Activated naive CD4-positive, alpha-beta T cell treated with anti-CD3 and anti-CD28 coated beads, Interleukin-2, amount 50 U/mL, for 72 hours (primary cell): ENCODE data around the gene ALDH1A3. TPM values are rescaled to one million over a fixed set of nuclear protein-coding genes. Genes with fewer than 3 reads are reported as not detected.

ENCODE experiments used
- ATAC-seq, 2 donors: fragments of 150-1000 bp; cut with Tn5 transposase; 2 replicates each; pipeline ENCODE4 v1.10.0; 2021; ENCODE audit warnings: mild to moderate bottlenecking in 2 of 2, moderate library complexity in 2 of 2
- DNase-seq, 2 donors: peaks; one replicate each; pipeline ENCODE4 v3.0.0; 2021 to 2022; ENCODE audit warnings: low spot score in 2 of 2
- H3K27ac Mint-ChIP-seq, 2 donors: one replicate each; pipeline ENCODE4 v1.8.0; 2022; ENCODE audit warnings: mild to moderate bottlenecking in 2 of 2, mixed read lengths in 2 of 2
- H3K36me3 Mint-ChIP-seq, 2 donors: one replicate each; pipeline ENCODE4 v1.8.0; 2022; ENCODE audit warnings: mixed read lengths in 2 of 2
- H3K9me3 Mint-ChIP-seq, 2 donors: one replicate each; pipeline ENCODE4 v1.8.0; 2022; ENCODE audit warnings: mixed read lengths in 2 of 2
- total RNA-seq, 2 donors: library from RNA; stranded (reverse); gene quantifications; one replicate each; pipeline ENCODE4 v1.2.3, GENCODE V29; 2022

ALDH1A3 gene
- total RNA-seq, 2 donors from 2014 or later = not detected

- H3K27ac Mint-ChIP-seq = no peak overlapping the region
- ATAC-seq = no peak
- H3K36me3 Mint-ChIP-seq = no peaks in the 10 kb centered on the region
- no peak for DNase-seq
- no peaks in the 10 kb centered on the region for H3K9me3 Mint-ChIP-seq
Measured at GRCh38 chr15:100944986-100945385, 65.4 kb downstream of the ALDH1A3 start.

GRCh38 chr15:100947760-100948429 is 68.3 kb downstream of the ALDH1A3 start:
- peaks cover 0 to 4% of the 10 kb centered on the region in 2 donors for H3K9me3 Mint-ChIP-seq
- H3K36me3 Mint-ChIP-seq = no peaks in the 10 kb centered on the region
- DNase-seq (no peak), ATAC-seq (no peak)
- no peak overlapping the region for H3K27ac Mint-ChIP-seq

GRCh38 chr15:100948430-100948762 is 68.8 kb downstream of the ALDH1A3 start:
- H3K9me3 Mint-ChIP-seq = peaks cover 0 to 4% of the 10 kb centered on the region in 2 donors
- H3K36me3 Mint-ChIP-seq = no peaks in the 10 kb centered on the region
- DNase-seq (no peak), ATAC-seq (no peak)
- no peak overlapping the region for H3K27ac Mint-ChIP-seq

- H3K36me3 Mint-ChIP-seq = no peaks in the 10 kb centered on the region
- DNase-seq (no peak), ATAC-seq (no peak)
- H3K9me3 Mint-ChIP-seq = peaks cover 0 to 4% of the 10 kb centered on the region in 2 donors
- no peak overlapping the region for H3K27ac Mint-ChIP-seq
Measured at GRCh38 chr15:100949691-100950090, 70.1 kb downstream of the ALDH1A3 start.

- ATAC-seq = no peak
- no peaks in the 10 kb centered on the region for H3K36me3 Mint-ChIP-seq
Measured at GRCh38 chr15:100951965-100952364, 72.3 kb downstream of the ALDH1A3 start.

GRCh38 chr15:100952566-100952965 is 72.9 kb downstream of the ALDH1A3 start:
- H3K9me3 Mint-ChIP-seq = peaks cover 0 to 4% of the 10 kb centered on the region in 2 donors
- H3K36me3 Mint-ChIP-seq = no peaks in the 10 kb centered on the region
- no peak for DNase-seq
- no peak overlapping the region for H3K27ac Mint-ChIP-seq
- no peak for ATAC-seq

More at GRCh38 chr15:100951965-100952364, 72.3 kb downstream of the ALDH1A3 start:
- Mint-ChIP-seq H3K9me3 (peaks cover 0 to 4% of the 10 kb centered on the region in 2 donors), H3K27ac (no peak overlapping the region)
- no peak for DNase-seq

- no peak for ATAC-seq
- no peak overlapping the region for H3K27ac Mint-ChIP-seq
- no peak for DNase-seq
- no peaks in the 10 kb centered on the region for H3K36me3 Mint-ChIP-seq
- H3K9me3 Mint-ChIP-seq = no peaks in the 10 kb centered on the region
Measured at GRCh38 chr15:100958326-100959065, 78.9 kb downstream of the ALDH1A3 start.

- Mint-ChIP-seq H3K9me3 (no peaks in the 10 kb centered on the region), H3K36me3 (no peaks in the 10 kb centered on the region), H3K27ac (no peak overlapping the region)
- ATAC-seq = no peak
- no peak for DNase-seq
Measured at GRCh38 chr15:100959066-100960050, 79.7 kb downstream of the ALDH1A3 start.

Other genes starting within 250 kb of the ALDH1A3 start
- gene LRRK1, start 39.5 kb downstream of the ALDH1A3 start, total RNA-seq = 1 to 10 TPM in 1 of 2 donors, under 1 TPM in 1; 0.09 to 1.4 TPM